Activated naive CD8-positive, alpha-beta T cell treated with anti-CD3 and anti-CD28 coated beads, Interleukin-2, amount 10 ng/mL, durations not matched to agents 7 days and 5 days (primary cell): ENCODE data around the gene WASL. TPM values are rescaled to one million over a fixed set of nuclear protein-coding genes. Genes with fewer than 3 reads are reported as not detected.

Source experiments
- ATAC-seq: fragments of 150-1000 bp; cut with Tn5 transposase; one replicate; pipeline ENCODE4 v1.10.0; 2021; ENCODE audit warnings: low read depth, moderate library complexity
- POLR2A ChIA-PET: fragments of 350-600 bp; sonication (Branson Sonifier 250); formaldehyde crosslinking; loops from one replicate; lab custom pipeline; 2021; ENCODE audit warnings: antibody characterized with exemption; lab: Charles Lee
- DNase-seq: peaks from one replicate; pipeline ENCODE4 v3.0.0; 2021
- H3K27ac Mint-ChIP-seq: one replicate; pipeline ENCODE4 v1.8.0; 2022; ENCODE audit warnings: mild to moderate bottlenecking, mixed read lengths
- H3K27me3 Mint-ChIP-seq: one replicate; pipeline ENCODE4 v1.8.0; 2022; ENCODE audit warnings: mild to moderate bottlenecking, moderate library complexity, mixed read lengths
- H3K36me3 Mint-ChIP-seq: one replicate; pipeline ENCODE4 v1.8.0; 2021; ENCODE audit warnings: mild to moderate bottlenecking, mixed read lengths
- H3K4me1 Mint-ChIP-seq: one replicate; pipeline ENCODE4 v1.8.0; 2021; ENCODE audit warnings: mixed read lengths
- H3K4me3 Mint-ChIP-seq: one replicate; pipeline ENCODE4 v1.8.0; 2022; ENCODE audit warnings: mild to moderate bottlenecking, moderate library complexity, mixed read lengths
- H3K9me3 Mint-ChIP-seq: one replicate; pipeline ENCODE4 v1.8.0; 2021; ENCODE audit warnings: mixed read lengths
- total RNA-seq, 2 experiments: library from RNA; stranded (reverse); gene quantifications; one replicate each; pipeline ENCODE4 v1.2.3, GENCODE V29; 2021

The WASL gene
- total RNA-seq, 2 experiments from 2014 or later, result 11.8 to 12.0 TPM

DNA sequence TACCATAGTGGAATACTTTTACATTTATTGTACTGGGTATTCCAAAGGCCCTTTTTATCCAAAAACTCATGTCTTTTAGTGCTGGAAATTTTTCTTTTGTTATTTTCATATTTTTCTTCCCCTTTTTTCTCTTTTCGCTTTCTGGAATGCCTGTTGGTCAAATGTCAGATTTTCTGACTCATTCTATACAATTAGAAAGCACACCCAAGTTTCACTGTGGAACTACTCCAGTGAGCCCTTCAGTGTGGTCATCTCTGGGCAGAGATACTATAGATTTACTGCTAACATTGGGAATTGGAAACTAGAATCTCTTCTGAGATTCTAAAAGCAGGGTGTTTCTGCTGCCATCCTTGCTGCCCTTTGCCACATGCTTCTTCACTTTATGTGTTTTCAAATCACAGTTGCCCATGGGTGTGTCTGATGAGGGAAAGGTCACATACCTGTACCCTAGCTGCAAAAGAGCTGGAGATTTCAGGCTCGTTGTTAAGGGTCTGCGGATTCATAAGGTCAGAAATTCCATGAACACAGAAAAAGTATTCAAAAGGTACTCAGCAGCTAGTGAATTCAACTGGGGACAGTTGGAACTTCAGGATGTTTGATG, 5.6 kb upstream of the WASL start:
- POLR2A ChIA-PET, result no interaction called here
- no peak overlapping the region for H3K27ac Mint-ChIP-seq
- ATAC-seq, result no peak
- H3K9me3 Mint-ChIP-seq, result no peaks in the 10 kb centered on the region
- no peak overlapping the region for H3K4me3 Mint-ChIP-seq
- H3K4me1 Mint-ChIP-seq, result peaks cover 18% of the 10 kb centered on the region
- peaks cover 8% of the 10 kb centered on the region for H3K27me3 Mint-ChIP-seq
- H3K36me3 Mint-ChIP-seq, result no peaks in the 10 kb centered on the region
- no peak for DNase-seq

DNA sequence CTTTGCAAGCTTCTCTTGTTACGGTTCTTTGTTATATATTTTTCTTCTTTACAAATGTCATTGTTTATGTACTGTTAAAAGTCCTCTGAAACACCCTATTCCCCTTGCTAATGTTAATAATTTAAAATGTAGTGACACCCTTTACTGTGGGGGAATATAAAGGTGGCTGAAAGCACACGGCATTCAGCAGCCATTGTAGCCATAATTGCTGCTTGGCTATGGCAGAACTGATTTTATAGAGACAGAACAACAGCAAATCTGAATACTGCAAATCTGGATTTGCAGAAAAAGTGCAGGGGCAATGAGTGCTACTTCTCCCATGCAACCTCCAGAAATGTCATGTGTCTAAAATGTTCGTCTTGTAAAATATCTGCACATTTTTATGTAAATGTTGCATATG, 3.7 kb upstream of the WASL start:
- no peak overlapping the region for H3K27ac Mint-ChIP-seq
- H3K4me3 Mint-ChIP-seq, result no peak overlapping the region
- no peaks in the 10 kb centered on the region for H3K9me3 Mint-ChIP-seq
- H3K4me1 Mint-ChIP-seq, result peaks cover 19% of the 10 kb centered on the region
- DNase-seq, result no peak
- ATAC-seq, result no peak
- H3K36me3 Mint-ChIP-seq, result peaks cover 2% of the 10 kb centered on the region
- POLR2A ChIA-PET, result no interaction called here
- peaks cover 8% of the 10 kb centered on the region for H3K27me3 Mint-ChIP-seq

DNA sequence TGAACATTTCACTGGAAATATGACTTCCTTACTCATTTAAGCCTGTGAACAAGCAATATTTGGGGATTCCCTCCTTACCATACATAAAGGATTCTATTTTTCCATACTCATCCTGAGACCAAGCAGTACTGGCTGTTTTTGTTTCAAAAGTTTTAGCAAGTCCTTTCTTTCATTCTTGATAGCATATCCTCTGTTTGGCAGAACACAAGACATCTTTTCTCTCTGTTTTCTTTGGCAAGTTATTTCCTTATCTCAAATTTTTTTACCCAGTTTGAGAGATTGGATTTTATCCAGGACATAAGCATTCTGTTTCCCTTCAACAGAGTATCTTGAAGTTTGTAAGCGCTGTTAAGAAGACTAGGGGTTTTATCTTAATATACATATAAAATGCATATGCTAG, 3.0 kb upstream of the WASL start:
- ATAC-seq (no peak), DNase-seq (no peak)
- Mint-ChIP-seq H3K36me3 (peaks cover 2% of the 10 kb centered on the region), H3K9me3 (no peaks in the 10 kb centered on the region), H3K4me1 (peaks cover 23% of the 10 kb centered on the region), H3K4me3 (no peak overlapping the region), H3K27me3 (peaks cover 8% of the 10 kb centered on the region), H3K27ac (no peak overlapping the region)
- POLR2A ChIA-PET, result no interaction called here

DNA sequence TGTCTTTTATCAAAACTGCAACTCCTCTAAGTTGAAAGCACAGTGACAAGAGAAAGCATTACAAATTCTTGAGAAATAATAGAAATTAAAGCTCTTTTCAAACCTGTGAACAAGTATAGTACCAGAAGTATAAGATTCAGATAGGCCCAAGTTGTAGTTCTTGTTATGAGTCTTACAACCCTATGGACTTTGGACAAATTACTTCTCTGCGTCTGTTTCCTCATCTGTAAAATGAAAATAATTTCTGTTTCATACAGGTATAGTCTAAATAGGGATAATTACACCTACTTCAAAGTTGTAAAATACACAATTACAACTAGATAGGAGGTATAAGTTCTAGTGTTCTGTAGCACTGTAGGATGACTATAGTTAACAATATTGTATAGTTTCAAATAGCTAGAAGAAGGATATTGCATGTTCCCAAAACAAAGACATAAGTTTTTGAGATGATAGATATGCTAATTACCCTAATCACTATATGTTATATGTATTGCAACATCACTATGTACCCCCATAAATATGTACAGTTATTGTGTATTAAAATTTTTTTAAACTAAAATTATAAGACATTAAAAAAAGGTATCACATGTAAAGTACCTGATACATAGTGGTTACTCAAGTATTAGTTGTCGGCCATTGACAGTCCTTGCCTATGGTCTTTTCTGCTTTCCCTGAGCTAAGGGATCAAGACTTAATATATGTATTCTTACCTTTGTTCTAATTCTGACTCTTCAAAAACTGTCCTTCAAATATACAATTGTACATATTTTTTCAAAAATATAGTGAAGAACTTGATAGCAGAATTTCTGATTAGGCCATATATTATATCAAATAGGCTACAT, 1.8 kb upstream of the WASL start:
- Mint-ChIP-seq H3K4me1 (peaks cover 32% of the 10 kb centered on the region), H3K27ac (no peak overlapping the region), H3K27me3 (peaks cover 8% of the 10 kb centered on the region), H3K9me3 (no peaks in the 10 kb centered on the region), H3K36me3 (peaks cover 6% of the 10 kb centered on the region), H3K4me3 (no peak overlapping the region)
- DNase-seq, result no peak
- ATAC-seq, result no peak
- POLR2A ChIA-PET, result no interaction called here

GRCh38 chr7:123749537-123749857, 694 bp upstream of the WASL start:
- ATAC-seq (no peak), DNase-seq (no peak)
- no peaks in the 10 kb centered on the region for H3K9me3 Mint-ChIP-seq
- POLR2A ChIA-PET, result interaction anchor here (0.8 to 2.7 kb wide), 14 partner anchors 12 to 1180 kb away, joined by 3 to 20 read pairs (median 4); partner anchors contain the start of genes IQUB, NDUFA5 and POT1
- H3K4me1 Mint-ChIP-seq, result peaks cover 34% of the 10 kb centered on the region
- H3K27me3 Mint-ChIP-seq, result peaks cover 6% of the 10 kb centered on the region
- H3K27ac Mint-ChIP-seq, result peak overlapping the region; percentile 92
- peak overlapping the region; percentile 89 for H3K4me3 Mint-ChIP-seq
- peaks cover 10% of the 10 kb centered on the region for H3K36me3 Mint-ChIP-seq

DNA sequence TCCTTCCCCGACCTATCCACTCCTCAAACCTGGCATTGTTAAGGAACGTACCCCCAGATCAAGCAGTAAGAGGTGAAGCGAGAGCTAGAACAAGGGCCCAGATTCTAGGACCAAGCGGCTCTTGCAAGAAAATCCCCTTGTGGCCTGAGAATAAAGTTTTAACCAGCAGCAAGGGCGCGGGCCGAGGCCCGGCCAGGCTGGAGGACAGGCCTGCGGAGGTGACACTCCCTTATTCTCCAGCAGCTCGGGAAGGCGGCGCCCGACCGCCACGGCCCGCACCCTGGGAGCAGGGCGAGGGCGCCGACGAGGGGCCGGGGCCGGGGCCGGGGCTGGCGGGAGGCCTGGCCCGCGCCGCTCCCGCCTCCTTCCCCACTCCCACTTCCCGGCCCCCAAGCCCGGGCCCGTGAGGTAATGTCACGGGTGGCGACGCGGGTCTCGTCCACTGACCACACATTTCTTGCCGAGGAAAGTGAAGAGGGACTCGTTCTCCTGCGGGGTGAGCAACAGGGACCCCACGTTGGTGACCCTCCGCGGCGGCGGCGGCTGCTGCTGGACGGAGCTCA, 551 bp downstream of the WASL start:
- peak; percentile 21 for ATAC-seq
- peaks cover 16% of the 10 kb centered on the region for H3K36me3 Mint-ChIP-seq
- H3K9me3 Mint-ChIP-seq, result no peaks in the 10 kb centered on the region
- peaks cover 6% of the 10 kb centered on the region for H3K27me3 Mint-ChIP-seq
- DNase-seq, result no peak
- peak overlapping the region; percentile 89 for H3K27ac Mint-ChIP-seq
- peaks cover 42% of the 10 kb centered on the region for H3K4me1 Mint-ChIP-seq
- H3K4me3 Mint-ChIP-seq, result peak overlapping the region; percentile 93
- POLR2A ChIA-PET, result interaction anchor here (0.7 to 2.7 kb wide), 11 partner anchors 11 to 214 kb away, joined by 3 to 20 read pairs (median 5); partner anchors contain the start of genes IQUB and NDUFA5

GRCh38 chr7:123747620-123748141, 1.1 kb downstream of the WASL start:
- Mint-ChIP-seq H3K4me1 (peaks cover 47% of the 10 kb centered on the region), H3K27ac (peak overlapping the region; percentile 89), H3K4me3 (peak overlapping the region; percentile 93), H3K9me3 (no peaks in the 10 kb centered on the region), H3K27me3 (peaks cover 3% of the 10 kb centered on the region), H3K36me3 (peaks cover 16% of the 10 kb centered on the region)
- no peak for ATAC-seq
- DNase-seq, result peak; percentile 45
- POLR2A ChIA-PET, result interaction anchor here (1.0 to 2.7 kb wide), 3 partner anchors 23 to 36 kb away, joined by 3 to 20 read pairs (median 18); no protein-coding TSS in a partner anchor

- no peak for DNase-seq
- H3K27ac Mint-ChIP-seq, result peak overlapping the region; percentile 89
- H3K36me3 Mint-ChIP-seq, result peaks cover 16% of the 10 kb centered on the region
- peaks cover 52% of the 10 kb centered on the region for H3K4me1 Mint-ChIP-seq
- no peaks in the 10 kb centered on the region for H3K9me3 Mint-ChIP-seq
- ATAC-seq, result no peak
- POLR2A ChIA-PET, result interaction anchor here (0.8 to 2.7 kb wide), 3 partner anchors 23 to 39 kb away, joined by 3 to 20 read pairs (median 18); no protein-coding TSS in a partner anchor
- H3K4me3 Mint-ChIP-seq, result peak overlapping the region; percentile 93
- peaks cover 3% of the 10 kb centered on the region for H3K27me3 Mint-ChIP-seq
Observed at GRCh38 chr7:123746931-123747488, 1.8 kb downstream of the WASL start.

DNA sequence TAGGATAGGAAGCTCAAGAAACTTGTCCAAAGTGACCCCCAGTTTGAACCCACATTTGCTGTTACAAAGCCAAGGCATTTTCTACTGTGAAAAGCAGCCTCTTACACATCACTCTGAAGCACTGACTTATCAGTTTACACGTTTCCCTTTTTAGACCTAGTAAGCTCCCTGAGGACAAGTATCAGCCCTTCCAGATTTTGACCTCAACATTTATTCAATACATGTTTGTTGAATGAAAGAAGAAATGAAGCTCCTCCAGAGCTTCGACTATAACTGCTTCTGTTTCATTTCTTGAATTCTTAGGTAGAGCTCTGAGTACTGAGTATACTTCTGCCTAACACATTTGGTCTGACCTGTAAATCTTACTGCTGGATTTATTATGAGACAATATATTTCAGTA, 2.7 kb downstream of the WASL start:
- Mint-ChIP-seq H3K27me3 (no peaks in the 10 kb centered on the region), H3K27ac (no peak overlapping the region), H3K4me1 (peaks cover 50% of the 10 kb centered on the region), H3K36me3 (peaks cover 16% of the 10 kb centered on the region), H3K4me3 (peak overlapping the region; percentile 93), H3K9me3 (no peaks in the 10 kb centered on the region)
- POLR2A ChIA-PET, result interaction anchor here (0.8 kb wide), 1 partner anchor 38 kb away, joined by 3 read pairs; no protein-coding TSS in a partner anchor
- DNase-seq (no peak), ATAC-seq (no peak)

- Mint-ChIP-seq H3K27me3 (no peaks in the 10 kb centered on the region), H3K36me3 (peaks cover 19% of the 10 kb centered on the region), H3K4me1 (peaks cover 52% of the 10 kb centered on the region), H3K27ac (no peak overlapping the region), H3K4me3 (no peak overlapping the region), H3K9me3 (no peaks in the 10 kb centered on the region)
- DNase-seq (no peak), ATAC-seq (no peak)
- POLR2A ChIA-PET, result no interaction called here
Observed at GRCh38 chr7:123745437-123745836, 3.4 kb downstream of the WASL start.

DNA sequence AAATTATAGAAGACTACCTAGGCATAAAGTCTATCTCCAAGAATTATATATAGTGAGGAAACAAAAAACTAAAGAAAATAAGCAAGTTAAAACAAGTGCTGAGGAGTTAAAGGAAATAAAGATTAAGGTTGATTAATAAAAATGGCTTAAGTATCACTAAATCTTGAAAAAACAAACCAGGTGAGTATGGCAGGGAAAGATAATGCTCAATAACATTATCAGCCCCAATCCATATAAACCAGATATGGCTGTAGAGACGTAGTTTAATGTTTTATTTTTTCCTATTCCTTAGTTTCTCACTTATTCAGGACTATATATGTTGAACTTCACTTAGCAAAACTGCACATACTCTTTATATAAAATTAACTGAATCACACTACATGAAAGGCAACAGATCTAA, 4.4 kb downstream of the WASL start:
- no peak overlapping the region for H3K4me3 Mint-ChIP-seq
- ATAC-seq, result no peak
- H3K27ac Mint-ChIP-seq, result no peak overlapping the region
- no peaks in the 10 kb centered on the region for H3K27me3 Mint-ChIP-seq
- no peak for DNase-seq
- H3K9me3 Mint-ChIP-seq, result no peaks in the 10 kb centered on the region
- peaks cover 19% of the 10 kb centered on the region for H3K36me3 Mint-ChIP-seq
- POLR2A ChIA-PET, result no interaction called here
- peaks cover 49% of the 10 kb centered on the region for H3K4me1 Mint-ChIP-seq

GRCh38 chr7:123741940-123742339, 6.9 kb downstream of the WASL start:
- POLR2A ChIA-PET, result no interaction called here
- DNase-seq (no peak), ATAC-seq (no peak)
- Mint-ChIP-seq H3K27ac (no peak overlapping the region), H3K27me3 (no peaks in the 10 kb centered on the region), H3K4me1 (peaks cover 47% of the 10 kb centered on the region), H3K9me3 (peaks cover 3% of the 10 kb centered on the region), H3K36me3 (peaks cover 26% of the 10 kb centered on the region), H3K4me3 (no peak overlapping the region)

- no peak for ATAC-seq
- peaks cover 33% of the 10 kb centered on the region for H3K36me3 Mint-ChIP-seq
- no peak overlapping the region for H3K27ac Mint-ChIP-seq
- H3K9me3 Mint-ChIP-seq, result peaks cover 12% of the 10 kb centered on the region
- H3K4me1 Mint-ChIP-seq, result peaks cover 29% of the 10 kb centered on the region
- DNase-seq, result no peak
- no peaks in the 10 kb centered on the region for H3K27me3 Mint-ChIP-seq
- POLR2A ChIA-PET, result no interaction called here
- H3K4me3 Mint-ChIP-seq, result no peak overlapping the region
Observed at GRCh38 chr7:123738808-123739207, 10.0 kb downstream of the WASL start.
